Erythroblast (primary cell): ENCODE results near the gene MCOLN2.

Source experiments
- GATA1 ChIP-seq: IDR thresholded peaks from 2 replicates; pipeline ENCODE4 v1.6.1; 2011; ENCODE audit warnings: low read depth, mild to moderate bottlenecking, control low read depth, low read length, moderate library complexity
- POLR2A ChIP-seq: IDR thresholded peaks from 2 replicates; pipeline ENCODE4 v1.6.1; 2011; ENCODE audit warnings: mild to moderate bottlenecking, low read length

- TF ChIP-seq POLR2A (no peak), GATA1 (no peak)
These were observed 50.3 kb downstream of the MCOLN2 start for GRCh38 chr1:84946631-84947030.
